ENCODE results near the gene HOXB3.

The HOXB3 gene

GRCh38 chr17:48615047-48615962 is 25.3 kb upstream of the HOXB3 start, which contains the start of gene HOXB8:
Gene HOXB8, minus strand, starts transcription at chr17:48615292. Its CDS starts 588 bp downstream, at chr17:48614704.
- Histone ChIP-seq H3K4me2 (ENCODE audit: insufficient read depth, low read length) (no peak within 1 kb of the TSS), H3K9me3 (ENCODE audit: insufficient read depth, low read length, severe bottlenecking) (no peaks in the 10 kb centered on the region), H3K27me3 (ENCODE audit: insufficient read depth, low read length, poor library complexity) (peaks cover 32% of the 10 kb centered on the region), H3K79me2 (ENCODE audit: insufficient read depth, low read length) (no peaks in the 10 kb centered on the region), H4K20me1 (ENCODE audit: insufficient read depth, low read length) (peaks cover 6% of the 10 kb centered on the region; the same call in 1 of the 2 replicates), H3K36me3 (ENCODE audit: insufficient read depth, low read length) (no peaks in the 10 kb centered on the region), H3K4me1 (ENCODE audit: insufficient read depth, low read length) (no peaks in the 10 kb centered on the region), H3K27ac (ENCODE audit: low read length) (no peak within 1 kb of the TSS), H3K9ac (ENCODE audit: low read depth, low read length) (no peak within 1 kb of the TSS), H2AFZ (ENCODE audit: low read depth, low read length) (no peak within 1 kb of the TSS), H3K4me3 (ENCODE audit: low read depth in 1 of 2, low read length in 2 of 2) (no peak within 1 kb of the TSS)
- ATAC-seq (ENCODE audit: insufficient read depth, low read depth) (no peak), DNase-seq (no peak)
- TF ChIP-seq CTCF (IDR thresholded peaks at IDR 0.05; ENCODE audit: borderline replicate concordance, extremely low read depth, low read length, poor library complexity, severe bottlenecking) (no peak), EZH2 (IDR thresholded peaks at IDR 0.05; ENCODE audit: borderline replicate concordance, low read depth, low read length, severe bottlenecking) (no peak)

- Histone ChIP-seq H3K79me2 (ENCODE audit: insufficient read depth, low read length) (no peaks in the 10 kb centered on the region), H3K9ac (ENCODE audit: low read depth, low read length) (no peak overlapping the region), H2AFZ (ENCODE audit: low read depth, low read length) (no peak overlapping the region), H3K27ac (ENCODE audit: low read length) (no peak overlapping the region), H3K4me3 (ENCODE audit: low read depth in 1 of 2, low read length in 2 of 2) (no peak overlapping the region), H3K4me1 (ENCODE audit: insufficient read depth, low read length) (no peaks in the 10 kb centered on the region), H3K4me2 (ENCODE audit: insufficient read depth, low read length) (no peak overlapping the region), H3K36me3 (ENCODE audit: insufficient read depth, low read length) (no peaks in the 10 kb centered on the region), H4K20me1 (ENCODE audit: insufficient read depth, low read length) (peaks cover 6% of the 10 kb centered on the region; the same call in 1 of the 2 replicates), H3K9me3 (ENCODE audit: insufficient read depth, low read length, severe bottlenecking) (no peaks in the 10 kb centered on the region), H3K27me3 (ENCODE audit: insufficient read depth, low read length, poor library complexity) (peaks cover 30% of the 10 kb centered on the region)
- ATAC-seq (ENCODE audit: insufficient read depth, low read depth) (no peak), DNase-seq (no peak)
- TF ChIP-seq EZH2 (IDR thresholded peaks at IDR 0.05; ENCODE audit: borderline replicate concordance, low read depth, low read length, severe bottlenecking) = no peak
- TF ChIP-seq CTCF (IDR thresholded peaks at IDR 0.05; ENCODE audit: borderline replicate concordance, extremely low read depth, low read length, poor library complexity, severe bottlenecking) = no peak
Measured at GRCh38 chr17:48613862-48614694, 24.0 kb upstream of the HOXB3 start.

- DNase-seq (no peak), ATAC-seq (ENCODE audit: insufficient read depth, low read depth) (no peak)
- Histone ChIP-seq H4K20me1 (ENCODE audit: insufficient read depth, low read length) (peaks cover 4% of the 10 kb centered on the region; the same call in 1 of the 2 replicates), H3K27ac (ENCODE audit: low read length) (no peak overlapping the region), H3K9ac (ENCODE audit: low read depth, low read length) (no peak overlapping the region), H3K79me2 (ENCODE audit: insufficient read depth, low read length) (no peaks in the 10 kb centered on the region), H3K9me3 (ENCODE audit: insufficient read depth, low read length, severe bottlenecking) (no peaks in the 10 kb centered on the region), H3K4me2 (ENCODE audit: insufficient read depth, low read length) (no peak overlapping the region), H3K36me3 (ENCODE audit: insufficient read depth, low read length) (no peaks in the 10 kb centered on the region), H3K4me3 (ENCODE audit: low read depth in 1 of 2, low read length in 2 of 2) (no peak overlapping the region), H3K4me1 (ENCODE audit: insufficient read depth, low read length) (no peaks in the 10 kb centered on the region), H3K27me3 (ENCODE audit: insufficient read depth, low read length, poor library complexity) (peaks cover 25% of the 10 kb centered on the region), H2AFZ (ENCODE audit: low read depth, low read length) (no peak overlapping the region)
- no peak for TF ChIP-seq CTCF (IDR thresholded peaks at IDR 0.05; ENCODE audit: borderline replicate concordance, extremely low read depth, low read length, poor library complexity, severe bottlenecking)
- TF ChIP-seq EZH2 (IDR thresholded peaks at IDR 0.05; ENCODE audit: borderline replicate concordance, low read depth, low read length, severe bottlenecking) = no peak
Measured at GRCh38 chr17:48612854-48613691, 23.0 kb upstream of the HOXB3 start.

Measured in DND-41 (cell line).